Kidney epithelial cell (primary cell): ENCODE measurements around the gene VDR. TPM values are rescaled to one million over a fixed set of nuclear protein-coding genes. Genes with fewer than 3 reads are reported as not detected.

ENCODE experiments used
- DNase-seq: peaks from one replicate; pipeline ENCODE4 v3.0.0-alpha.2; 2010; ENCODE audit warnings: low read depth
- H3K27me3 ChIP-seq: 2 replicates; pipeline ENCODE4 v1.6.0; 2011; ENCODE audit warnings: low read length; ENCODE audit not compliant: control insufficient read depth, insufficient read depth
- H3K36me3 ChIP-seq: 2 replicates; pipeline ENCODE4 v1.5.1; 2011; ENCODE audit warnings: low read length; ENCODE audit not compliant: control insufficient read depth, insufficient read depth
- H3K4me3 ChIP-seq: 2 replicates; pipeline ENCODE4 v1.5.1; 2011; ENCODE audit warnings: low read depth, mild to moderate bottlenecking, control low read depth, low read length
- total RNA-seq: library from RNA; depleted of rRNA; stranded (reverse); fragments of >200 nt; gene quantifications from 2 replicates; pipeline ENCODE4 v1.2.3, GENCODE V29; 2015
- TF ChIP-seq, protein P1 (sequence below): IDR thresholded peaks from 2 replicates; pipeline ENCODE4 v1.5.1; 2011; ENCODE audit warnings: mild to moderate bottlenecking, moderate library complexity, low read length, control low read depth, inconsistent platforms; ENCODE audit not compliant: insufficient read depth, poor library complexity, severe bottlenecking

Gene VDR
- total RNA-seq, 1 donor from 2014 or later, result 21.9 TPM

DNA sequence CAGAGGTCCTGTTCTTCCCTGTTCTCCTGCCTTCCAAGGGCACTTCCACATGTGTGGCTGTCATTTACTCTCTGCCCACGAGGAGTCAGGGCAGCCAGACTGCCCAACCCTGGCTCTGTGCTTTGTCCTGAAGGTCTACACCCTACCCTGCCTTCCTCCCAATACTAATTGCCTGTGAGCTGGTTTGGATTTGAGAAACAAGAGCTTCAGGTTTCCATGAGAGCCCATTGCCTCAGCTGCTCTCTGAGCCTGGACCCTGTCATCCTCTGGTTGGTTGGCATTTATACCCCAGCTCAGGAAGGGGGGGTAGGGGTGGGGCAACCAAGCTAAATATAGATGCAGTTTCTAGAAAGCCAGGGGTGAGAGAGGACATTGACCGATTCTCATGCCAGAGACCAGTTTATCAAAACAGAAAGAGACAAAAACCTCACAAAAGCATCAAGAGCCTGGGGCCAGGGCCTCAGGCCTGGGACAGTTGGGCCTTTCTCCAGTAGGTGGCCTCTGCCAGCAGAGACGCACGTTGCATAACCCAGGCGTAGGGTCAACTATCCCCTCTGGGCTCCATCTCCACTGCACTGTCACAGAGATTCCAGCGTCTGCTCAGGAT, 34.5 kb downstream of the VDR start:
- Histone ChIP-seq H3K4me3 (no peak overlapping the region), H3K36me3 (no peaks in the 10 kb centered on the region), H3K27me3 (no peaks in the 10 kb centered on the region)
- DNase-seq, result no peak
- TF ChIP-seq, protein P1, sequence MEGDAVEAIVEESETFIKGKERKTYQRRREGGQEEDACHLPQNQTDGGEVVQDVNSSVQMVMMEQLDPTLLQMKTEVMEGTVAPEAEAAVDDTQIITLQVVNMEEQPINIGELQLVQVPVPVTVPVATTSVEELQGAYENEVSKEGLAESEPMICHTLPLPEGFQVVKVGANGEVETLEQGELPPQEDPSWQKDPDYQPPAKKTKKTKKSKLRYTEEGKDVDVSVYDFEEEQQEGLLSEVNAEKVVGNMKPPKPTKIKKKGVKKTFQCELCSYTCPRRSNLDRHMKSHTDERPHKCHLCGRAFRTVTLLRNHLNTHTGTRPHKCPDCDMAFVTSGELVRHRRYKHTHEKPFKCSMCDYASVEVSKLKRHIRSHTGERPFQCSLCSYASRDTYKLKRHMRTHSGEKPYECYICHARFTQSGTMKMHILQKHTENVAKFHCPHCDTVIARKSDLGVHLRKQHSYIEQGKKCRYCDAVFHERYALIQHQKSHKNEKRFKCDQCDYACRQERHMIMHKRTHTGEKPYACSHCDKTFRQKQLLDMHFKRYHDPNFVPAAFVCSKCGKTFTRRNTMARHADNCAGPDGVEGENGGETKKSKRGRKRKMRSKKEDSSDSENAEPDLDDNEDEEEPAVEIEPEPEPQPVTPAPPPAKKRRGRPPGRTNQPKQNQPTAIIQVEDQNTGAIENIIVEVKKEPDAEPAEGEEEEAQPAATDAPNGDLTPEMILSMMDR, result peak; percentile 36

- TF ChIP-seq, protein P1, result no peak
- no peak for DNase-seq
- Histone ChIP-seq H3K36me3 (peaks cover 1% of the 10 kb centered on the region), H3K4me3 (no peak overlapping the region), H3K27me3 (no peaks in the 10 kb centered on the region)
Observed at GRCh38 chr12:47868552-47869031, 36.2 kb downstream of the VDR start.

DNA sequence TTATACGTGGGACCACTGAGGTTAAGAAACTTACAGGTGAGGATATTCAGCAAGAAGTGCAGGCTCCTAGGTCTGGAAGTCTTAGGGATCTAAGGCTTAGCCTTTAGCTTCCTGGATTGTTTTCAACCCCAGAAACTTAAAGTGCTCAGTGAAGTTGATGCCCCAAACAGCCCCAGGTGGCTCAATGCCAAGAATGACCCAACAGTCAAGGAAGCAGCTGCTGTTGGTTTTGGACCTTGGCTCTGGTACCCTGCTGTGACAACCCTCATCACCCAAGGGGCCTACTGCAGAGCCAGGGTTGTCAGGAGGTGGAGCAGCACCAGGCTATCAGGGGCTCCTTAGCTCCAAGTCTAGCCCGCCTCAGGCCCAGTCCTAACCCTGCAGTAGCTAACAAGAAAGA, 36.8 kb downstream of the VDR start:
- DNase-seq, result no peak
- TF ChIP-seq, protein P1, result no peak
- H3K4me3 ChIP-seq, result no peak overlapping the region
- H3K36me3 ChIP-seq, result peaks cover 1% of the 10 kb centered on the region
- no peaks in the 10 kb centered on the region for H3K27me3 ChIP-seq

GRCh38 chr12:47867495-47867941, 37.3 kb downstream of the VDR start:
- TF ChIP-seq, protein P1, result no peak
- Histone ChIP-seq H3K27me3 (no peaks in the 10 kb centered on the region), H3K36me3 (peaks cover 1% of the 10 kb centered on the region), H3K4me3 (no peak overlapping the region)
- peak; percentile 14 for DNase-seq

- no peaks in the 10 kb centered on the region for H3K27me3 ChIP-seq
- no peak for DNase-seq
- peaks cover 1% of the 10 kb centered on the region for H3K36me3 ChIP-seq
- TF ChIP-seq, protein P1, result no peak
- H3K4me3 ChIP-seq, result no peak overlapping the region
Observed at GRCh38 chr12:47864646-47865235, 40.1 kb downstream of the VDR start.
